Measurements from ENCODE around the gene GDI1. TPM values are rescaled to one million over a fixed set of nuclear protein-coding genes. Genes with fewer than 3 reads are reported as not detected.

Gene GDI1
- total and polyA plus RNA-seq, 9 of the 15 experiments (the other 6 are each of a cell fraction or from before 2014, with no cell fraction given), result 0.97 to 82.6 (median 37.5) TPM

GRCh38 chrX:154490414-154491083 is 53.6 kb downstream of the GDI1 start, which contains the start of gene SLC10A3 (continued):
- TF ChIP-seq ZNF318 (IDR thresholded peaks at IDR 0.05; ENCODE audit: borderline replicate concordance in 1 of 2, low read depth in 1 of 2) (no peak), PML (IDR thresholded peaks at IDR 0.05; ENCODE audit: low read length) (peak; percentile 16; the same call in 1 of the 2 replicates), TBL1XR1 (IDR thresholded peaks at IDR 0.05; ENCODE audit: low read length in 2 of 2) (peak in 1 of 2 experiments; percentile 51; a peak in 2 of 4 replicates), NFYB (IDR thresholded peaks at IDR 0.05; ENCODE audit: extremely low read depth, insufficient read length) (peak; percentile 3), ZNF551 (CRISPR knock-in tag; IDR thresholded peaks at IDR 0.05) (no peak), RB1 (IDR thresholded peaks at IDR 0.05; ENCODE audit: low read depth) (peak; percentile 45; the same call in 1 of the 2 replicates), CTCF (IDR thresholded peaks at IDR 0.05 in 2 of 3, conservative IDR thresholded peaks at IDR 0.05 in 1 of 3; ENCODE audit: insufficient read depth in 2 of 3, low read depth in 1 of 3, low read length in 3 of 3) (peak in 2 of 3 experiments; percentile 21 to 42; a peak in 2 of 6 replicates), FOXK2 (conservative IDR thresholded peaks at IDR 0.05 in 1 of 2, IDR thresholded peaks at IDR 0.05 in 1 of 2; ENCODE audit: low read depth in 2 of 2) (peak; percentile 43 to 49; a peak in 2 of 4 replicates), PHF8 (IDR thresholded peaks at IDR 0.05; ENCODE audit: borderline replicate concordance, low read length) (peak; percentile 78; the same call in 1 of the 2 replicates), DMBX1 (CRISPR knock-in tag; IDR thresholded peaks at IDR 0.05; ENCODE audit: borderline replicate concordance) (no peak), SIN3A (IDR thresholded peaks at IDR 0.05; ENCODE audit: borderline replicate concordance in 2 of 2, control insufficient read depth in 1 of 2, low read depth in 2 of 2, low read length in 2 of 2) (peak; percentile 65 to 77; a peak in 1 of 4 replicates), TFE3 (CRISPR knock-in tag; IDR thresholded peaks at IDR 0.05) (no peak), KDM2B (CRISPR knock-in tag; IDR thresholded peaks at IDR 0.05) (no peak; the same call in 1 of the 2 replicates), NFE2L1 (tag; IDR thresholded peaks at IDR 0.05; ENCODE audit: borderline replicate concordance, low read depth) (no peak)
